SK-N-SH treated with all-trans-retinoic acid at 6 μM for 48 hours (cell line): Measurements from ENCODE around the gene NHLRC2.

Experiments used
- ATAC-seq: fragments of 200-7000 bp; cut with Tn5 transposase; 3 replicates; pipeline ENCODE4 v1.9.1; 2020; ENCODE audit warnings: mild to moderate bottlenecking, moderate library complexity
- BACH2 ChIP-seq: fragments of 250-450 bp; sonication (Bioruptor Pico); IDR thresholded peaks from 2 replicates; pipeline ENCODE4 v1.9.0; 2021; ENCODE audit warnings: mild to moderate bottlenecking, borderline replicate concordance
- CSDC2 ChIP-seq: fragments of 250-450 bp; sonication (Bioruptor Pico); IDR thresholded peaks from 2 replicates; pipeline ENCODE4 v1.5.0; 2020; ENCODE audit warnings: mild to moderate bottlenecking, moderate library complexity
- ESRRG ChIP-seq: fragments of 250-450 bp; sonication (Bioruptor Pico); IDR thresholded peaks from 2 replicates; pipeline ENCODE4 v1.6.1; 2021; ENCODE audit warnings: mild to moderate bottlenecking
- GLIS3 ChIP-seq: fragments of 250-450 bp; sonication (Bioruptor Pico); IDR thresholded peaks from 2 replicates; pipeline ENCODE4 v1.5.0; 2020; ENCODE audit warnings: mild to moderate bottlenecking, moderate library complexity
- ISL1 ChIP-seq: fragments of 250-450 bp; sonication (Bioruptor Pico); IDR thresholded peaks from 2 replicates; pipeline ENCODE4 v2.1.2; 2022; ENCODE audit warnings: mild to moderate bottlenecking, moderate library complexity
- OSR1 ChIP-seq: fragments of 250-450 bp; sonication (Bioruptor Pico); IDR thresholded peaks from 2 replicates; pipeline ENCODE4 v1.8.0; 2022; ENCODE audit warnings: moderate library complexity, mild to moderate bottlenecking, inconsistent platforms
- PPARA ChIP-seq: fragments of 250-450 bp; sonication (Bioruptor Pico); IDR thresholded peaks from 2 replicates; pipeline ENCODE4 v1.5.0; 2020; ENCODE audit warnings: mild to moderate bottlenecking, borderline replicate concordance
- RARB ChIP-seq: fragments of 250-450 bp; sonication (Bioruptor Pico); IDR thresholded peaks from 2 replicates; pipeline ENCODE4 v1.8.0; 2021; ENCODE audit warnings: mild to moderate bottlenecking, moderate library complexity
- SNAI2 ChIP-seq: fragments of 250-450 bp; sonication (Bioruptor Pico); IDR thresholded peaks from 2 replicates; pipeline ENCODE4 v1.5.0; 2020; ENCODE audit warnings: mild to moderate bottlenecking, moderate library complexity
- TOX ChIP-seq: fragments of 250-450 bp; sonication (Bioruptor Pico); IDR thresholded peaks from 2 replicates; pipeline ENCODE4 v1.8.0; 2021; ENCODE audit warnings: mild to moderate bottlenecking, moderate library complexity, borderline replicate concordance
- TSHZ2 ChIP-seq: fragments of 250-450 bp; sonication (Bioruptor Pico); IDR thresholded peaks from 2 replicates; pipeline ENCODE4 v1.5.0; 2020; ENCODE audit warnings: mild to moderate bottlenecking, moderate library complexity
- ZC3H10 ChIP-seq: fragments of 250-450 bp; sonication (Bioruptor Pico); IDR thresholded peaks from 2 replicates; pipeline ENCODE4 v1.5.1; 2021; ENCODE audit warnings: mild to moderate bottlenecking, moderate library complexity
- ZFP3 ChIP-seq: fragments of 250-450 bp; sonication (Bioruptor Pico); IDR thresholded peaks from 2 replicates; pipeline ENCODE4 v1.5.0; 2020; ENCODE audit warnings: mild to moderate bottlenecking, moderate library complexity
- ZFP30 ChIP-seq: fragments of 450-650 bp; formaldehyde crosslinking; IDR thresholded peaks from 2 replicates; pipeline ENCODE4 v1.5.0; 2022; ENCODE audit warnings: mild to moderate bottlenecking, moderate library complexity
- ZNF565 ChIP-seq: fragments of 450-650 bp; formaldehyde crosslinking; conservative IDR thresholded peaks from 2 replicates; pipeline ENCODE4 v1.5.0; 2020; ENCODE audit warnings: low read depth, mild to moderate bottlenecking, moderate library complexity
- ZNF70 ChIP-seq: fragments of 450-650 bp; formaldehyde crosslinking; IDR thresholded peaks from 2 replicates; pipeline ENCODE4 v1.5.0; 2020; ENCODE audit warnings: mild to moderate bottlenecking, moderate library complexity
- ZNF8 ChIP-seq: fragments of 450-650 bp; formaldehyde crosslinking; IDR thresholded peaks from 2 replicates; pipeline ENCODE4 v1.5.0; 2020; ENCODE audit warnings: mild to moderate bottlenecking, moderate library complexity
- TF ChIP-seq, protein P1 (sequence below): fragments of 250-450 bp; sonication (Bioruptor Pico); IDR thresholded peaks from 2 replicates; pipeline ENCODE4 v1.5.1; 2021; ENCODE audit warnings: mild to moderate bottlenecking, moderate library complexity
- TF ChIP-seq, protein P2 (sequence below): fragments of 250-450 bp; sonication (Bioruptor Pico); IDR thresholded peaks from 2 replicates; pipeline ENCODE4 v1.5.1; 2020; ENCODE audit warnings: low read depth, mild to moderate bottlenecking, moderate library complexity
- TF ChIP-seq, protein P3 (sequence below): fragments of 250-450 bp; sonication (Bioruptor Pico); IDR thresholded peaks from 2 replicates; pipeline ENCODE4 v1.8.0; 2020; ENCODE audit warnings: mild to moderate bottlenecking, moderate library complexity, borderline replicate concordance

Gene NHLRC2

DNA sequence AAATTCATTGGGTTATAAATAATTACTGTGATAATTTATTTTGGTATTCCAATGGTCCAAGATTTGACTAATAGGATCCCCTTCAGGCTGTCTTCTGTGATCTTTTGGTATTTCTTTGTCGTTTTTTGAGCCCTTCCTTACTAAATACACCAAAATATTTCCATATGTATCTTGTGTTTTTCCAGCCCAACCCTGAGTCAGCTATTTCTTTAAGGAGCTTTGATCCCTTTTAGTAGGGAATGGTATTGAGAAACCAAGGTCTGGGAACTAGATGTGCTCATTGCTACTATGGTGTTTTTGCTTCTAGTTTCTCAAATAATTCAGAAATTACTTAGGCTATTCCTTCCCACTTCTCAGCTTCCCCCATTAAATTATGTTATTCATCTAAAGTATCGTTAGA, 15.3 kb downstream of the NHLRC2 start:
- no peak for TF ChIP-seq RARB (CRISPR knock-in tag)
- no peak for TF ChIP-seq GLIS3 (CRISPR knock-in tag)
- TF ChIP-seq, protein P1, sequence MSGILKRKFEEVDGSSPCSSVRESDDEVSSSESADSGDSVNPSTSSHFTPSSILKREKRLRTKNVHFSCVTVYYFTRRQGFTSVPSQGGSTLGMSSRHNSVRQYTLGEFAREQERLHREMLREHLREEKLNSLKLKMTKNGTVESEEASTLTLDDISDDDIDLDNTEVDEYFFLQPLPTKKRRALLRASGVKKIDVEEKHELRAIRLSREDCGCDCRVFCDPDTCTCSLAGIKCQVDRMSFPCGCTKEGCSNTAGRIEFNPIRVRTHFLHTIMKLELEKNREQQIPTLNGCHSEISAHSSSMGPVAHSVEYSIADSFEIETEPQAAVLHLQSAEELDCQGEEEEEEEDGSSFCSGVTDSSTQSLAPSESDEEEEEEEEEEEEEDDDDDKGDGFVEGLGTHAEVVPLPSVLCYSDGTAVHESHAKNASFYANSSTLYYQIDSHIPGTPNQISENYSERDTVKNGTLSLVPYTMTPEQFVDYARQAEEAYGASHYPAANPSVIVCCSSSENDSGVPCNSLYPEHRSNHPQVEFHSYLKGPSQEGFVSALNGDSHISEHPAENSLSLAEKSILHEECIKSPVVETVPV (CRISPR knock-in tag): no peak
- TF ChIP-seq ZFP30: no peak
- TF ChIP-seq TOX (CRISPR knock-in tag): no peak
- TF ChIP-seq ZNF8 (CRISPR knock-in tag): no peak
- TF ChIP-seq BACH2: no peak
- TF ChIP-seq ZNF70 (CRISPR knock-in tag): no peak
- TF ChIP-seq PPARA (CRISPR knock-in tag): no peak
- no peak for TF ChIP-seq ISL1
- no peak for TF ChIP-seq TSHZ2 (CRISPR knock-in tag)
- no peak for TF ChIP-seq OSR1 (CRISPR knock-in tag)
- no peak for TF ChIP-seq ZFP3 (CRISPR knock-in tag)
- ATAC-seq: no peak

DNA sequence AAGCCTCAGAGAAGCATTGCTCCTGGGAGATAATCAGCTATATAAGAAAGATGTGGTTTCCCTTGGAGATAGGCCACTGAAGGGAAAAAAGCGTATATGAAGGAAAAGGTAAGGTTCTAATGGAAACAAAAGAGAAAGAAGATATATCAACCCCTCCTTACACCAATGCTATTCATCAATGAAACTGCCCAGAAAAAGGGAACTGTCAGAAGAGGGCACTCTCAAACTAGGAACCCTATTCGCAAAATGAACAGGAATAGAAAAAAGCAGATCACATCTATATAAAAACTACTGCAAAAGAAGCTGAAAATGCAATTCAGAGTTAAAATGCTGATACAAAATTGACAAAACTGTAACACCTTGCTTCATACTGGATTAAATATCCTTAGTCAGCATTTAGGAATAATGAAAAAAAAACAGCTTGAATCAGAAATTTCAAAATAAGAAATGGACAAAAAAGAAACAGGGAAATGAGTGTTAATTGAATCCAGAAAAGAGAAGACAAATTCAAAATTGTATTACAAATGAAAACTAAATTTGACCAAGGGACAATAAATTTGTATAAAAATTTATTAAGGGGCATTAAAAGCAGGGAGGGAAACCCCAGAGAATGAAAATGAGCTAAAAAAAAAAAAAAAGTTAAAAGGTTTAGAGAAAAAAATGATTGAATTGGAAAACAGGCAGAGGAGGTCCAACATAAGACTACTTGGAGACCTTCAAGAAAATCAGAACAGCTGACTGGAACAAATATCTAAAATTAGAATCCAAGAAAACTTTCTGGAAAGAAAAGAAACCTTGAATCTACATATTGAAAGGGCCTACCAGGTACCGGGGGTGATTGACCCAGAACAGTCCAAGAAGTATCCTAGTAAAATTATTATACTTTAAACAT, 17.9 kb downstream of the NHLRC2 start:
- ATAC-seq: no peak
- peak; percentile 50; the same call in 1 of the 2 replicates for TF ChIP-seq ZNF8 (CRISPR knock-in tag)
- no peak for TF ChIP-seq ZFP3 (CRISPR knock-in tag)

- TF ChIP-seq ZC3H10 (CRISPR knock-in tag) (no peak), ZNF70 (CRISPR knock-in tag) (no peak), OSR1 (CRISPR knock-in tag) (no peak), RARB (CRISPR knock-in tag) (no peak), PPARA (CRISPR knock-in tag) (no peak), TOX (CRISPR knock-in tag) (no peak), ZNF565 (CRISPR knock-in tag) (no peak), ZFP3 (CRISPR knock-in tag) (no peak)
- TF ChIP-seq, protein P1 (CRISPR knock-in tag): no peak
- TF ChIP-seq, protein P2, sequence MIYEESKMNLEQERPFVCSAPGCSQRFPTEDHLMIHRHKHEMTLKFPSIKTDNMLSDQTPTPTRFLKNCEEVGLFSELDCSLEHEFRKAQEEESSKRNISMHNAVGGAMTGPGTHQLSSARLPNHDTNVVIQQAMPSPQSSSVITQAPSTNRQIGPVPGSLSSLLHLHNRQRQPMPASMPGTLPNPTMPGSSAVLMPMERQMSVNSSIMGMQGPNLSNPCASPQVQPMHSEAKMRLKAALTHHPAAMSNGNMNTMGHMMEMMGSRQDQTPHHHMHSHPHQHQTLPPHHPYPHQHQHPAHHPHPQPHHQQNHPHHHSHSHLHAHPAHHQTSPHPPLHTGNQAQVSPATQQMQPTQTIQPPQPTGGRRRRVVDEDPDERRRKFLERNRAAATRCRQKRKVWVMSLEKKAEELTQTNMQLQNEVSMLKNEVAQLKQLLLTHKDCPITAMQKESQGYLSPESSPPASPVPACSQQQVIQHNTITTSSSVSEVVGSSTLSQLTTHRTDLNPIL (CRISPR knock-in tag): no peak
These were observed 20.8 kb downstream of the NHLRC2 start for GRCh38 chr10:113875212-113875611.

DNA sequence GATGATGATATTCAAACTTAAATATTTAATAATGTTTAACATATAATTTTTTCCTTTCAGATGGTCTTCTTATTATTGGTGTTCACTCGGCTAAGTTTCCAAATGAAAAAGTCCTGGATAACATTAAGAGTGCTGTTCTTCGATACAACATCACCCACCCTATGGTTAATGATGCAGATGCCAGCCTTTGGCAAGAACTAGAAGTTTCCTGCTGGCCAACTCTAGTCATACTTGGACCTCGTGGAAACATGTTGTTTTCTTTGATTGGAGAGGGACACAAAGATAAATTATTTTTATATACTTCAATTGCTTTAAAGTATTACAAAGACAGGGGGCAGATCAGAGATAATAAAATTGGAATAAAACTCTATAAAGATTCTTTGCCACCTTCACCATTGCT, 22.0 kb downstream of the NHLRC2 start:
- no peak for ATAC-seq
- no peak for TF ChIP-seq RARB (CRISPR knock-in tag)
- no peak for TF ChIP-seq SNAI2 (CRISPR knock-in tag)
- TF ChIP-seq, protein P3, sequence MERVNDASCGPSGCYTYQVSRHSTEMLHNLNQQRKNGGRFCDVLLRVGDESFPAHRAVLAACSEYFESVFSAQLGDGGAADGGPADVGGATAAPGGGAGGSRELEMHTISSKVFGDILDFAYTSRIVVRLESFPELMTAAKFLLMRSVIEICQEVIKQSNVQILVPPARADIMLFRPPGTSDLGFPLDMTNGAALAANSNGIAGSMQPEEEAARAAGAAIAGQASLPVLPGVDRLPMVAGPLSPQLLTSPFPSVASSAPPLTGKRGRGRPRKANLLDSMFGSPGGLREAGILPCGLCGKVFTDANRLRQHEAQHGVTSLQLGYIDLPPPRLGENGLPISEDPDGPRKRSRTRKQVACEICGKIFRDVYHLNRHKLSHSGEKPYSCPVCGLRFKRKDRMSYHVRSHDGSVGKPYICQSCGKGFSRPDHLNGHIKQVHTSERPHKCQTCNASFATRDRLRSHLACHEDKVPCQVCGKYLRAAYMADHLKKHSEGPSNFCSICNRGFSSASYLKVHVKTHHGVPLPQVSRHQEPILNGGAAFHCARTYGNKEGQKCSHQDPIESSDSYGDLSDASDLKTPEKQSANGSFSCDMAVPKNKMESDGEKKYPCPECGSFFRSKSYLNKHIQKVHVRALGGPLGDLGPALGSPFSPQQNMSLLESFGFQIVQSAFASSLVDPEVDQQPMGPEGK (CRISPR knock-in tag): no peak
- TF ChIP-seq ZFP3 (CRISPR knock-in tag): no peak
- TF ChIP-seq CSDC2: no peak
- TF ChIP-seq ZC3H10 (CRISPR knock-in tag): no peak
- no peak for TF ChIP-seq ISL1
- no peak for TF ChIP-seq ZNF70 (CRISPR knock-in tag)
- no peak for TF ChIP-seq ZNF8 (CRISPR knock-in tag)
- no peak for TF ChIP-seq ZFP30
- TF ChIP-seq TSHZ2 (CRISPR knock-in tag): no peak
- TF ChIP-seq, protein P1 (CRISPR knock-in tag): no peak
- TF ChIP-seq ESRRG (CRISPR knock-in tag): no peak
- no peak for TF ChIP-seq GLIS3 (CRISPR knock-in tag)

More at GRCh38 chr10:113875212-113875611, 20.8 kb downstream of the NHLRC2 start:
- ATAC-seq: no peak
